Gastrocnemius medialis (tissue), 4 donors: ENCODE results near the gene KHK. TPM values are rescaled to one million over a fixed set of nuclear protein-coding genes. Genes with fewer than 3 reads are reported as not detected.

Source experiments
- ATAC-seq, 2 donors: fragments of 150-250 bp; one replicate each; pipeline ENCODE4 v1.9.1; 2016
- DNase-seq, 2 donors: peaks; one replicate each; pipeline ENCODE4 v3.0.0-alpha.2; 2019
- H3K27ac ChIP-seq, 4 donors: fragments of 200-600 bp; sonication (generic); 1 replicate in 1 of 4; 2 replicates in 3 of 4; pipeline ENCODE4 v1.5.1; 2016 to 2018; ENCODE audit warnings: mild to moderate bottlenecking in 2 of 4, moderate library complexity in 1 of 4
- H3K27me3 ChIP-seq, 3 donors: fragments of 200-600 bp; sonication (generic) in 2 of 3; 1 replicate in 1 of 3; 2 replicates in 2 of 3; pipeline versions ENCODE4 v1.5.1 to v1.6.0; 2016 to 2019; ENCODE audit warnings: mild to moderate bottlenecking in 1 of 3, moderate library complexity in 1 of 3
- H3K36me3 ChIP-seq, 2 donors: fragments of 200-600 bp; sonication (generic) in 1 of 2; one replicate each; pipeline ENCODE4 v1.5.1; 2017 to 2018
- H3K4me1 ChIP-seq, 2 donors: fragments of 200-600 bp; sonication (generic) in 1 of 2; one replicate each; pipeline ENCODE4 v1.5.1; 2016 to 2017; ENCODE audit warnings: mild to moderate bottlenecking in 2 of 2
- H3K4me3 ChIP-seq, 4 donors: fragments of 200-600 bp; sonication (generic) in 3 of 4; 1 replicate in 1 of 4; 2 replicates in 3 of 4; pipeline ENCODE4 v1.5.1; 2016 to 2019; ENCODE audit warnings: mild to moderate bottlenecking in 2 of 4
- H3K9me3 ChIP-seq, 3 donors: fragments of 200-600 bp; sonication (generic) in 2 of 3; 1 replicate in 1 of 3; 2 replicates in 2 of 3; pipeline ENCODE4 v1.5.1; 2016 to 2019
- POLR2A ChIP-seq, 2 donors: fragments of 450-650 bp; IDR thresholded peaks; one replicate each; pipeline ENCODE4 v1.6.1; 2017; ENCODE audit warnings: antibody characterized with exemption in 2 of 2, mild to moderate bottlenecking in 2 of 2, moderate library complexity in 2 of 2
- in situ Hi-C, 4 donors: fragments of 200-750 bp; cut with MboI; loops; one replicate each; pipeline versions ENCODE4 v1.15.0 to v1.8.0; 2017; ENCODE audit warnings: low sequenced_read_pairs in 4 of 4
- intact Hi-C: fragments of 100-400 bp; cut with DNase I; formaldehyde crosslinking; loops from one replicate; pipeline ENCODE4 v1.15.1; 2023; ENCODE audit warnings: low total_unique reads
- total RNA-seq, 4 donors: library from RNA; depleted of rRNA; stranded (reverse); fragments of >200 nt; gene quantifications; one replicate each; pipeline versions ENCODE4 v1.1.0 to v1.2.3, GENCODE V29; 2016
- TF ChIP-seq, protein P1 (sequence below), 5 experiments: fragments of 450-650 bp in 3 of 5; fragments of 200-600 bp in 2 of 5; sonication (generic) in 2 of 5; IDR thresholded peaks in 4 of 5; conservative IDR thresholded peaks in 1 of 5; 1 replicate in 4 of 5; 2 replicates in 1 of 5; pipeline ENCODE4 v1.5.1; 2016 to 2019; ENCODE audit warnings: antibody characterized with exemption in 5 of 5, mild to moderate bottlenecking in 3 of 5, moderate library complexity in 3 of 5

KHK gene
- total RNA-seq, 4 donors from 2014 or later, result 0.91 to 5.4 (median 1.3) TPM; not detected in 1

DNA sequence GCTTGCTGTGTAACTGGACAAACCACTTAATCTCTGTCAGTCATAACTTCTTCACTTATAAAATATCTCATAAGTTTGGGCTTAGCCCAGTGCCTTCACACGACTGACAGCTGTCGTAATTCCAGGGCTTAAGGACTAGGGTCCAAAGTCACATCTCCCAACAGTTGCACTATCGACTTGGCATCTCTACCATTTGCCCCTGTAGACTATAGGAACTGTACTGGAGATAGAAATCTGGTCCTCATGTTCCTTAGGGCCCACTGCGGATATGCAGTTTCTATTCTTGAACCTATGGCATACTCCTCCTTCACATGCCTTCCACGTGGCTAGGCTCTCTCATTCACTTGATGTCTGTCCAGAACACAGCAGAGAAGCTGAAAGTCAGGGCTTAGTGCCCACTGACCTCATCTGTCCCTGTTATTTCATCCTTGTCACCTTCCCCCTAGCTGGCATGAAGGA lies 39.7 kb downstream of the KHK start:
- in situ Hi-C loops (no loop called here), intact Hi-C loops (no loop called here)
- peaks cover 15 to 27% of the 10 kb centered on the region in 2 donors for H3K4me1 ChIP-seq
- DNase-seq (peak; percentile 82 to 84), ATAC-seq (peak; percentile 75 to 96)
- peak overlapping the region; percentile 83 to 93 (median 86) for H3K27ac ChIP-seq
- H3K4me3 ChIP-seq, result no peak overlapping the region
- TF ChIP-seq, protein P1, sequence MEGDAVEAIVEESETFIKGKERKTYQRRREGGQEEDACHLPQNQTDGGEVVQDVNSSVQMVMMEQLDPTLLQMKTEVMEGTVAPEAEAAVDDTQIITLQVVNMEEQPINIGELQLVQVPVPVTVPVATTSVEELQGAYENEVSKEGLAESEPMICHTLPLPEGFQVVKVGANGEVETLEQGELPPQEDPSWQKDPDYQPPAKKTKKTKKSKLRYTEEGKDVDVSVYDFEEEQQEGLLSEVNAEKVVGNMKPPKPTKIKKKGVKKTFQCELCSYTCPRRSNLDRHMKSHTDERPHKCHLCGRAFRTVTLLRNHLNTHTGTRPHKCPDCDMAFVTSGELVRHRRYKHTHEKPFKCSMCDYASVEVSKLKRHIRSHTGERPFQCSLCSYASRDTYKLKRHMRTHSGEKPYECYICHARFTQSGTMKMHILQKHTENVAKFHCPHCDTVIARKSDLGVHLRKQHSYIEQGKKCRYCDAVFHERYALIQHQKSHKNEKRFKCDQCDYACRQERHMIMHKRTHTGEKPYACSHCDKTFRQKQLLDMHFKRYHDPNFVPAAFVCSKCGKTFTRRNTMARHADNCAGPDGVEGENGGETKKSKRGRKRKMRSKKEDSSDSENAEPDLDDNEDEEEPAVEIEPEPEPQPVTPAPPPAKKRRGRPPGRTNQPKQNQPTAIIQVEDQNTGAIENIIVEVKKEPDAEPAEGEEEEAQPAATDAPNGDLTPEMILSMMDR (IDR thresholded peaks at IDR 0.05 in 4 of 5, conservative IDR thresholded peaks at IDR 0.05 in 1 of 5), result no peak
- peak in 1 of 2 donors; percentile 55 for TF ChIP-seq POLR2A (IDR thresholded peaks at IDR 0.05)
- H3K36me3 ChIP-seq, result peaks cover 0 to 9% of the 10 kb centered on the region in 2 donors
- no peaks in the 10 kb centered on the region for H3K9me3 ChIP-seq
- no peaks in the 10 kb centered on the region for H3K27me3 ChIP-seq

DNA sequence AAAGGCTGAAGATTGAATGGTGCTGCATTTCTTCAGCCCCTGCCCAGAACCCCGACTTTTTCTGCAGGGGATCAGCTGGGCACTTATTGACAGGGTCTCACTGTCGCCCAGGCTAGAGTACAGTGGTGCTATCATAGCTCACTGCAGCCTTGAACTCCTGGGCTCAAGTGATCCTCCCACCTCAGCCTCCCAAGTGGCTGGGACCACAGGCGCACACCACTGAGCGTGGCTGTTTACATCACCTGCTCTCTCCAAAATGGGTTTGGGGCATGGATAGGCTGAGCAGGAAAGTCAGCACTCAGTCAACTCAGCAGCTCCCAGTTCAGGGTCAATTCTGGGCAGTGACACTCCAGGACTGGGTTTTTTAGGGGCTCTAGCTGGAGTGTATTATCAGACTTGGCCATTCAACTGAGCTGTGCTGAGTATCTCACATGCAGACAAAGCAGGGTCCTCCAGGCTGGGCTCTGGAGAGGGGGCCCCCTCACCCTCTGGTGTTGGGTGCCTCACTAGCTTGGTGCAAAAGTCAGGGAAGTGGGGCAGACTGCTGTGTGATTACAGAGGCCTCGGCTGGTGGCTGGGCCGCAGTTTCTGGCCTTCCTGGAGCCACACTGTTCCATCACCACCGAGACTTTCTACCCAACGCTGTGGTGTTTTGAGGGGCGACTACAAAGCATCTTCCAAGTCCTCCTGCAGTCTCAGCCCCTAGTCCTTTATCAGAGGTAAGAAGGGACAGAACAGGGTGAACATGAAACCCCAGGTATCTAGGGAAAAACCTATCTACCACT lies 41.5 kb downstream of the KHK start:
- DNase-seq (no peak), ATAC-seq (no peak)
- H3K27me3 ChIP-seq, result no peaks in the 10 kb centered on the region
- peak overlapping the region in 3 of 4 donors; percentile 35 to 49 (median 48) for H3K27ac ChIP-seq
- no peak overlapping the region for H3K4me3 ChIP-seq
- peaks cover 22 to 30% of the 10 kb centered on the region in 2 donors for H3K4me1 ChIP-seq
- intact Hi-C loops (no loop called here), in situ Hi-C loops (no loop called here)
- H3K36me3 ChIP-seq, result peaks cover 0 to 25% of the 10 kb centered on the region in 2 donors
- TF ChIP-seq POLR2A (IDR thresholded peaks at IDR 0.05), result no peak
- TF ChIP-seq, protein P1 (IDR thresholded peaks at IDR 0.05 in 4 of 5, conservative IDR thresholded peaks at IDR 0.05 in 1 of 5), result no peak
- H3K9me3 ChIP-seq, result no peaks in the 10 kb centered on the region

DNA sequence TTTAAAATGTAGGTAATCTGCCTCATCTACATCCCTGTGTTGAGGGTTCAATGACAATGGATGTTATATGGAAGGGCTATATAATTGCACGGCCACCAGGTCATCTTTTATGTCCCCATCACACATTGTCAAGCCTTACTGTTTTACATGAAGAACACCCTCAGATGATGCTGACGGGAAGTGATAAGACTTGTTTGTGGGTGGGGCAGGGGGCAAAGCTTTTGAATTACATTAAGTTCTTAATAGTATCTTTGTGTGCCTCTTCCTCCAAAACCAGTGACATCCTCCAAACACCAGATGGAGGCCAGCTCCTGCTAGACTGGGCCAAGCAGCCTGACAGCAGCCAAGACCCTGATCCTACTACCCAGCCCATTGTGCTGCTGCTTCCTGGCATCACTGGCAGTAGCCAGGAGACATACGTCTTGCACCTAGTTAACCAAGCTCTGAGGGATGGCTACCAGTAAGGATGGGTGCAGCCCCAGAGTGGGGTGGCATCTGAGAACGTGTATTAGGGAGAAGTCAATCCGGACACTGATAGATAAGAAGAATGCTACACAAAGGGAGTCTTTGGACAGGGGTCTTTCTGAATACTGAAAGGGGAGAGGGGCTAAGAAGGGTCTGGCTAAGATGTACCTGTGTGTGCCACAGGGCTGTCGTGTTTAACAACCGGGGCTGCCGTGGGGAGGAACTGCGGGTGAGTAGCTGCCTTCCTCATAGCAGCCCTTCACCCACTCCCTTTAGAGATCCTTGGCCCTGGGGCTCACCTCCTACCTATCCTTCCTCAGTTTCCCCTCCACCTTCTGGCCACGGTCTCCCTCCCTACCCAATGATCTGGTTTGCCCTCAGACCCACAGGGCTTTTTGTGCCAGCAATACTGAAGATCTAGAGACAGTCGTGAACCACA lies 42.3 kb downstream of the KHK start:
- TF ChIP-seq, protein P1 (IDR thresholded peaks at IDR 0.05 in 4 of 5, conservative IDR thresholded peaks at IDR 0.05 in 1 of 5), result no peak
- no peak for TF ChIP-seq POLR2A (IDR thresholded peaks at IDR 0.05)
- Histone ChIP-seq H3K36me3 (peaks cover 0 to 25% of the 10 kb centered on the region in 2 donors), H3K9me3 (no peaks in the 10 kb centered on the region), H3K27ac (peak overlapping the region in 3 of 4 donors; percentile 27 to 49 (median 35)), H3K4me3 (no peak overlapping the region), H3K27me3 (no peaks in the 10 kb centered on the region), H3K4me1 (peaks cover 23 to 37% of the 10 kb centered on the region in 2 donors)
- in situ Hi-C loops, result no loop called here
- intact Hi-C loops, result no loop called here
- DNase-seq (no peak), ATAC-seq (no peak)

DNA sequence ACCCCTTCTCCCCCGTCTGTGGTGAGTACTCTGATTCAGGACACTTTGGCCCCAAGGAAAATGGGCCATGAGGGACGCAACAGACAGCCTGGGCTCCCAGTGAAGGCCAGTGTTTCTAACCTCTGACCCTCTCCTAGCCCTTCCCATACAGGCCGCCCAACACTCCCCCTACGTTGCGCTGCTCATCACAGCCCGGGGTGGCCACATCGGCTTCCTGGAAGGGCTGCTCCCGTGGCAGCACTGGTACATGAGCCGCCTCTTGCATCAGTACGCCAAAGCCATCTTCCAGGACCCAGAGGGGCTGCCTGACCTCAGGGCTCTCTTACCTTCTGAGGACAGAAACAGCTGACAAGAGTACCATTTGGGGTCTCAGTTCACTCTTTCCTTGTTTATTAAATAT lies 43.8 kb downstream of the KHK start:
- DNase-seq (no peak), ATAC-seq (no peak)
- H3K9me3 ChIP-seq, result no peaks in the 10 kb centered on the region
- peaks cover 23 to 30% of the 10 kb centered on the region in 2 donors for H3K4me1 ChIP-seq
- H3K27ac ChIP-seq, result no peak overlapping the region
- in situ Hi-C loops, result no loop called here
- H3K36me3 ChIP-seq, result peaks cover 0 to 25% of the 10 kb centered on the region in 2 donors
- no peaks in the 10 kb centered on the region for H3K27me3 ChIP-seq
- TF ChIP-seq, protein P1 (IDR thresholded peaks at IDR 0.05 in 4 of 5, conservative IDR thresholded peaks at IDR 0.05 in 1 of 5), result no peak
- TF ChIP-seq POLR2A (IDR thresholded peaks at IDR 0.05), result no peak
- H3K4me3 ChIP-seq, result no peak overlapping the region
- intact Hi-C loops, result no loop called here
